ENCODE results near the gene IL4R.

GRCh38 chr16:27402964-27403600, 89.3 kb downstream of the IL4R start:
- TF ChIP-seq CTCF (IDR thresholded peaks at IDR 0.05 in 8 of 11, conservative IDR thresholded peaks at IDR 0.05 in 3 of 11) (no peak), POLR2A (IDR thresholded peaks at IDR 0.05) (no peak), POLR2AphosphoS5 (IDR thresholded peaks at IDR 0.05) (peak in 1 of 3 donors; percentile 39)

Measured in spleen (tissue), 7 donors.